GM10248 (cell line): ENCODE measurements around the gene CSDE1.

Experiments
- CTCF ChIA-PET: fragments of 300-600 bp; sonication (Branson Sonifier 250); formaldehyde crosslinking; extraction: SDS; loops from one replicate; lab custom pipeline; 2021; ENCODE audit warnings: antibody characterized with exemption; lab: Yijun Ruan, JAX
- POLR2A ChIA-PET: fragments of 350-650 bp; sonication (Branson Sonifier 250); formaldehyde crosslinking; extraction: SDS; loops from one replicate; lab custom pipeline; 2020; ENCODE audit warnings: antibody characterized with exemption; lab: Yijun Ruan, JAX
- DNase-seq: peaks from one replicate; pipeline ENCODE4 v3.0.0; 2012; ENCODE audit errors: extremely low spot score
- CTCF ChIP-seq: IDR thresholded peaks from 2 replicates; pipeline ENCODE4 v1.5.1; 2012; ENCODE audit warnings: mild to moderate bottlenecking, low read depth; ENCODE audit errors: extremely low read depth, missing control alignments, control extremely low read depth

CSDE1 gene

GRCh38 chr1:114695430-114696058, 62.2 kb downstream of the CSDE1 start, which contains the start of gene AMPD1:
AMPD1 (minus strand) TSS chr1:114695546; CDS start chr1:114695471, 75 bp downstream.
- no peak for TF ChIP-seq CTCF
- no peak for DNase-seq
- CTCF ChIA-PET: interaction anchor here (0.9 to 1.7 kb wide), 5 partner anchors 8 to 20 kb away, joined by 3 to 11 read pairs (median 5); partner anchors contain the start of gene NRAS
- POLR2A ChIA-PET: no interaction called here

- ChIA-PET CTCF (interaction anchor here (0.9 to 2.4 kb wide), 6 partner anchors 8 to 21 kb away, joined by 3 to 11 read pairs (median 6); partner anchors contain the start of gene NRAS), POLR2A (no interaction called here)
- DNase-seq: no peak
- TF ChIP-seq CTCF: no peak
These were observed 63.1 kb downstream of the CSDE1 start for GRCh38 chr1:114694540-114695310.

- no peak for TF ChIP-seq CTCF
- no peak for DNase-seq
- CTCF ChIA-PET: interaction anchor here (0.8 to 2.4 kb wide), 4 partner anchors 10 to 360 kb away, joined by 3 to 8 read pairs (median 3); no protein-coding TSS in a partner anchor
- POLR2A ChIA-PET: interaction anchor here (0.6 kb wide), 1 partner anchor 15 kb away, joined by 4 read pairs; no protein-coding TSS in a partner anchor
These were observed 64.8 kb downstream of the CSDE1 start for GRCh38 chr1:114692947-114693346.

GRCh38 chr1:114691061-114691460, 66.7 kb downstream of the CSDE1 start:
- no peak for TF ChIP-seq CTCF
- POLR2A ChIA-PET: no interaction called here
- no peak for DNase-seq
- CTCF ChIA-PET: no interaction called here

- no peak for TF ChIP-seq CTCF
- DNase-seq: no peak
- ChIA-PET POLR2A (interaction anchor here (0.6 kb wide), 1 partner anchor 978 kb away, joined by 3 read pairs; no protein-coding TSS in a partner anchor), CTCF (interaction anchor here (0.6 kb wide), 1 partner anchor 12 kb away, joined by 3 read pairs; no protein-coding TSS in a partner anchor)
These were observed 67.6 kb downstream of the CSDE1 start for GRCh38 chr1:114690148-114690547.

DNA sequence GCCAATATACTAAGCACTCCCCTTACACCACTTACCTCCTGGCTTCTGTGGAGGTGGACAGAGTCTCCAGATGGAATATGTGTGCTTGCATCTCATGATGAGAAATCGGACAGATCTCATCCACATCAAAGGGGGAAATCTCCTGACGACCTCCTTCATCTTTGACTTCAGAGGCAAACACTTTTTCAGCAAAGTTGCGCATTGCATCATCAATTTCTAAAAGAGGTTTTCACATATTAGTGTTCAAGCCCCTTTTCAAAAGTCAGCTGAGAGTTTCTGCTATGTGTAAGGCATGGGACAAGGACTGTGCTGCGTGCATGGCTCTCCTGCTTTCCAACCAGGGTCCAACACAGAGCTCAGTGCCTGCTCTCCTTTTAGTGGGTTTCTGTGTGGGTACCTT, 69.3 kb downstream of the CSDE1 start:
- TF ChIP-seq CTCF: no peak
- CTCF ChIA-PET: interaction anchor here (0.6 kb wide), 1 partner anchor 14 kb away, joined by 3 read pairs; no protein-coding TSS in a partner anchor
- POLR2A ChIA-PET: no interaction called here
- DNase-seq: no peak
